ENCODE results near the gene KCMF1. TPM values are rescaled to one million over a fixed set of nuclear protein-coding genes. Genes with fewer than 3 reads are reported as not detected.
A peak's percentile ranks its signal among the peaks of the same experiment; 100 is the strongest.

KCMF1 gene
- total and polyA plus RNA-seq, 10 of the 15 experiments (the other 5 are each of a cell fraction or from before 2014, with no cell fraction given), result 8.4 to 124 (median 43.0) TPM

- Histone ChIP-seq H2AFZ (ENCODE audit: control insufficient read depth, low read depth, low read length) (peak overlapping the region; percentile 68), H3K4me3 (peak overlapping the region; percentile 18), H3K4me2 (ENCODE audit: control insufficient read depth, insufficient read depth) (peak overlapping the region; percentile 93), H3K4me1 (ENCODE audit: control insufficient read depth, insufficient read depth, low read length) (peaks cover 32% of the 10 kb centered on the region), H3K36me3 (ENCODE audit: control insufficient read depth in 2 of 2, insufficient read depth in 2 of 2, low read length in 1 of 2) (no peaks in the 10 kb centered on the region), H4K20me1 (ENCODE audit: control insufficient read depth, insufficient read depth) (no peaks in the 10 kb centered on the region), H3K9ac (ENCODE audit: control insufficient read depth, insufficient read depth, low read length) (peak overlapping the region; percentile 65), H3K27me3 (replicated peaks in 1 of 2; ENCODE audit: control insufficient read depth in 2 of 2, insufficient read depth in 2 of 2, low read length in 1 of 2) (no peaks in the 10 kb centered on the region), H3K27ac (ENCODE audit: control insufficient read depth, insufficient read depth) (peak overlapping the region; percentile 82), H3K79me2 (ENCODE audit: control insufficient read depth, insufficient read depth, low read length) (peaks cover 18% of the 10 kb centered on the region), H3K9me3 (replicated peaks; ENCODE audit: control insufficient read depth, insufficient read depth, low read length) (no peaks in the 10 kb centered on the region)
- CTCF ChIA-PET, result interaction anchor here (0.7 to 4.8 kb wide), 42 partner anchors 8 to 632 kb away, joined by 3 to 275 read pairs (median 8); partner anchors contain the start of genes KCMF1 and TRABD2A
- DNase-seq (ENCODE audit: low read depth, low spot score), result peak; percentile 87
- in situ Hi-C loops (cut with MboI), result loop anchor here (5.0 to 25.0 kb wide), 4 partner anchors 88 to 1513 kb away; partner anchors contain the start of gene KDM3A
- RAD21 ChIA-PET (ENCODE audit: unreplicated experiment), result interaction anchor here (1.0 to 4.5 kb wide), 22 partner anchors 15 to 432 kb away, joined by 3 to 141 read pairs (median 14); partner anchors contain the start of genes KCMF1, TMSB10 and TRABD2A
- POLR2A ChIA-PET, result interaction anchor here (1.0 to 3.9 kb wide), 10 partner anchors 12 to 96 kb away, joined by 3 to 49 read pairs (median 6); partner anchors contain the start of genes TMSB10 and TRABD2A
- intact Hi-C loops (cut with micrococcal nuclease; ENCODE audit: unreplicated experiment), result loop anchor here (1.0 to 5.0 kb wide), 5 partner anchors 42 to 429 kb away; no protein-coding TSS in a partner anchor
- FAIRE-seq, result no peak
- ATAC-seq, result peak; percentile 59
- SMC1A ChIA-PET (ENCODE audit: uncharacterized antibody, unreplicated experiment), result interaction anchor here (0.7 to 7.9 kb wide), 23 partner anchors 18 to 432 kb away, joined by 3 to 176 read pairs (median 11); partner anchors contain the start of genes KCMF1, TMSB10 and TRABD2A
- BruUV-seq (replicated peaks), result TSS peak; percentile 90
- WGBS (ENCODE audit: insufficient coverage, insufficient replicate concordance, low lambda C conversion rate, missing lambda C conversion rate), result 8% methylated on average over 9 of the region's 9 CpGs
- TF ChIP-seq EP300 (IDR thresholded peaks at IDR 0.05; ENCODE audit: borderline replicate concordance in 1 of 2, control insufficient read depth in 1 of 2, low read depth in 2 of 2, low read length in 2 of 2) (peak in 1 of 2 experiments; percentile 18; a peak in 1 of 4 replicates), PAX5 (IDR thresholded peaks at IDR 0.05; ENCODE audit: borderline replicate concordance, low read depth, low read length) (no peak), PBX3 (IDR thresholded peaks at IDR 0.05; ENCODE audit: insufficient replicate concordance, low read depth, low read length) (no peak), GATAD2B (conservative IDR thresholded peaks at IDR 0.05; ENCODE audit: low read depth) (0 out of 2 replicates have a peak, but pooled peaks have one; percentile 36), USF1 (IDR thresholded peaks at IDR 0.05; ENCODE audit: borderline replicate concordance, extremely low read length, insufficient read depth, low read depth, low read length) (no peak), DPF2 (IDR thresholded peaks at IDR 0.05) (0 out of 2 replicates have a peak, but pooled peaks have one; percentile 40), SREBF2 (IDR thresholded peaks at IDR 0.05; ENCODE audit: low read length) (no peak), ZNF217 (IDR thresholded peaks at IDR 0.05) (no peak), MTA3 (IDR thresholded peaks at IDR 0.05; ENCODE audit: borderline replicate concordance, low read length) (no peak), IRF5 (IDR thresholded peaks at IDR 0.05; ENCODE audit: borderline replicate concordance) (no peak), ATF3 (IDR thresholded peaks at IDR 0.05; ENCODE audit: borderline replicate concordance, extremely low read depth, low read depth, low read length) (no peak), ZNF384 (IDR thresholded peaks at IDR 0.05; ENCODE audit: borderline replicate concordance, low read depth, low read length) (no peak)
Observed at GRCh38 chr2:84924173-84925106, 46.5 kb upstream of the KCMF1 start.
